Prostate gland (tissue), 2 donors: Measurements from ENCODE around the gene LRRC39.

Experiments
- POLR2A ChIP-seq: fragments of 450-650 bp; IDR thresholded peaks from one replicate; pipeline ENCODE4 v1.6.1; 2016; ENCODE audit warnings: antibody characterized with exemption, mild to moderate bottlenecking
- POLR2AphosphoS5 ChIP-seq: sonication (generic); formaldehyde crosslinking; IDR thresholded peaks from one replicate; pipeline ENCODE4 v1.6.1; 2017; ENCODE audit warnings: antibody characterized with exemption
- TF ChIP-seq, protein P1 (sequence below), 4 experiments: fragments of 200-600 bp in 2 of 4; fragments of 450-650 bp in 2 of 4; sonication (generic) in 2 of 4; IDR thresholded peaks; 1 replicate in 3 of 4; 2 replicates in 1 of 4; pipeline ENCODE4 v1.5.1; 2016 to 2019; ENCODE audit warnings: antibody characterized with exemption in 4 of 4, mild to moderate bottlenecking in 2 of 4, moderate library complexity in 2 of 4

DNA sequence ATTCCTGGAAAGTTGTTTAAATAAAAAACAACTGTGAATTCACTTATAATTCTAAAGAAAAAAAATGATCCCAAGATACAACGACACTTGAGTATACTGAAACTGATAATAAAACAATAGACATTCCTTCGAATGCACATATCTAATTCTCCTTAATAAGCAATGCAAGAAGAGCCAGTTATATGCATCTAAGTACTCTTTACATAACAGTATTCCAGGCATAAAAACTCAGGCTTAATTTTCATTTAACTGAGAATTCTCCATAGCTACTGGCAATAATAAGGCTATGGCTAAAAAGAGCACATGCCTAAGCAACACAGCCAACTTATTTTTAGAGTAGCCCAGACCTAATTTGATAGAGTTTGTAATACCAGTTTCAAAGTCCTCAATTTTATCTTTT, 76.5 kb downstream of the LRRC39 start:
- TF ChIP-seq, protein P1, sequence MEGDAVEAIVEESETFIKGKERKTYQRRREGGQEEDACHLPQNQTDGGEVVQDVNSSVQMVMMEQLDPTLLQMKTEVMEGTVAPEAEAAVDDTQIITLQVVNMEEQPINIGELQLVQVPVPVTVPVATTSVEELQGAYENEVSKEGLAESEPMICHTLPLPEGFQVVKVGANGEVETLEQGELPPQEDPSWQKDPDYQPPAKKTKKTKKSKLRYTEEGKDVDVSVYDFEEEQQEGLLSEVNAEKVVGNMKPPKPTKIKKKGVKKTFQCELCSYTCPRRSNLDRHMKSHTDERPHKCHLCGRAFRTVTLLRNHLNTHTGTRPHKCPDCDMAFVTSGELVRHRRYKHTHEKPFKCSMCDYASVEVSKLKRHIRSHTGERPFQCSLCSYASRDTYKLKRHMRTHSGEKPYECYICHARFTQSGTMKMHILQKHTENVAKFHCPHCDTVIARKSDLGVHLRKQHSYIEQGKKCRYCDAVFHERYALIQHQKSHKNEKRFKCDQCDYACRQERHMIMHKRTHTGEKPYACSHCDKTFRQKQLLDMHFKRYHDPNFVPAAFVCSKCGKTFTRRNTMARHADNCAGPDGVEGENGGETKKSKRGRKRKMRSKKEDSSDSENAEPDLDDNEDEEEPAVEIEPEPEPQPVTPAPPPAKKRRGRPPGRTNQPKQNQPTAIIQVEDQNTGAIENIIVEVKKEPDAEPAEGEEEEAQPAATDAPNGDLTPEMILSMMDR (IDR thresholded peaks at IDR 0.05) = no peak
- TF ChIP-seq POLR2A (no peak), POLR2AphosphoS5 (no peak)
